ENCODE measurements around the gene ARHGAP45. TPM values are rescaled to one million over a fixed set of nuclear protein-coding genes. Genes with fewer than 3 reads are reported as not detected.

The ARHGAP45 gene
- total RNA-seq, 1 experiment from 2014 or later, result 45.3 TPM

DNA sequence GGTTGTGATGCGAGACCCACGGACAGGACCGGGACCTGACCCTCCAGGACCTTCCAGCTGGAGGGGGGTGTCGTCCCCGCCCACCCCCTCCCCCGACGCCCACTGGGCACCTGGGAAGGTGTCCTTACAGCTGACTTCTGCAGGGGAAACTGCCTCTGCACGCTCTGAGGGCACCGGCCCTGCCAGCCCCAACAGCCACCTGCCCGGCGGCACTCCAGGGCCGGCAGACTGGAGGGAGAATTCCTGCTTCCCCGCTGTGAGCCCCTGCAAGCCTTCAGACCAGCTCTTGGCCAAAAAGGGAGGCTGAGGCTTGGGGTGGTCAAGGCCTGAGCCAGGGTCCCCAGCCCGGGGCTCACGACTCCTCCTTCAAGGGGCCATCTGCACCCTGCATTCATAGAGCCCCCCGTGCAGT lies 39.3 kb upstream of the ARHGAP45 start:
- peak overlapping the region; percentile 95 for H3K4me3 ChIP-seq (ENCODE audit: low read length)
- TF ChIP-seq EZH2phosphoT487 (IDR thresholded peaks at IDR 0.05; ENCODE audit: borderline replicate concordance, low read length), result no peak
- TF ChIP-seq EZH2 (IDR thresholded peaks at IDR 0.05; ENCODE audit: low read length, unreplicated experiment), result no peak
- no peak for TF ChIP-seq CTCF (conservative IDR thresholded peaks at IDR 0.05; ENCODE audit: low read depth, low read length)
- H3K79me2 ChIP-seq (ENCODE audit: low read length), result peaks cover 37% of the 10 kb centered on the region
- no peak for DNase-seq
- peak overlapping the region; percentile 47; the same call in 1 of the 2 replicates for H3K9ac ChIP-seq (ENCODE audit: low read length)
- peak; percentile 8 for ATAC-seq
- H3K36me3 ChIP-seq (ENCODE audit: low read depth, low read length), result peaks cover 6% of the 10 kb centered on the region; the same call in 1 of the 2 replicates
- no peaks in the 10 kb centered on the region for H3K27me3 ChIP-seq (ENCODE audit: low read length)
- intact Hi-C loops (cut with micrococcal nuclease), result loop anchor here (5.0 kb wide), 1 partner anchor 75 kb away; the partner anchor contains the start of gene GPX4
- ChIA-PET CTCF (no interaction called here), POLR2A (ENCODE audit: unreplicated experiment) (no interaction called here)
- H3K4me1 ChIP-seq (ENCODE audit: insufficient read depth, low read length), result no peaks in the 10 kb centered on the region; the same call in 1 of the 2 replicates
- no peaks in the 10 kb centered on the region for H3K9me2 ChIP-seq (replicated peaks; ENCODE audit: low read length)
- peak overlapping the region; percentile 34; the same call in 1 of the 2 replicates for H3K27ac ChIP-seq (ENCODE audit: low read length)
- no peaks in the 10 kb centered on the region for H4K20me1 ChIP-seq (ENCODE audit: low read length)
- no peaks in the 10 kb centered on the region for H3F3A ChIP-seq (ENCODE audit: low read length, unreplicated experiment)
- H3K4me2 ChIP-seq (ENCODE audit: low read length), result peak overlapping the region; percentile 92
- H3K9me3 ChIP-seq (ENCODE audit: low read length), result no peaks in the 10 kb centered on the region
- TSS peak; percentile 29 for BruUV-seq (replicated peaks)
- H2AFZ ChIP-seq (ENCODE audit: low read length), result no peak overlapping the region

- Histone ChIP-seq H3K9me2 (replicated peaks; ENCODE audit: low read length) (no peaks in the 10 kb centered on the region), H3K9ac (ENCODE audit: low read length) (peak overlapping the region; percentile 72), H4K20me1 (ENCODE audit: low read length) (no peaks in the 10 kb centered on the region), H3K4me2 (ENCODE audit: low read length) (peak overlapping the region; percentile 92), H3K27ac (ENCODE audit: low read length) (peak overlapping the region; percentile 76), H3K4me1 (ENCODE audit: insufficient read depth, low read length) (no peaks in the 10 kb centered on the region; the same call in 1 of the 2 replicates), H3F3A (ENCODE audit: low read length, unreplicated experiment) (no peaks in the 10 kb centered on the region), H3K4me3 (ENCODE audit: low read length) (peak overlapping the region; percentile 95), H3K79me2 (ENCODE audit: low read length) (peaks cover 37% of the 10 kb centered on the region), H3K36me3 (ENCODE audit: low read depth, low read length) (peaks cover 6% of the 10 kb centered on the region; the same call in 1 of the 2 replicates), H3K9me3 (ENCODE audit: low read length) (no peaks in the 10 kb centered on the region), H3K27me3 (ENCODE audit: low read length) (no peaks in the 10 kb centered on the region), H2AFZ (ENCODE audit: low read length) (0 out of 2 replicates have a peak overlapping the region, but pooled peaks have one; percentile 72)
- ChIA-PET POLR2A (ENCODE audit: unreplicated experiment) (no interaction called here), CTCF (interaction anchor here (0.7 kb wide), 1 partner anchor 355 kb away, joined by 3 read pairs; no protein-coding TSS in a partner anchor)
- no peak for TF ChIP-seq CTCF (conservative IDR thresholded peaks at IDR 0.05; ENCODE audit: low read depth, low read length)
- TF ChIP-seq EZH2phosphoT487 (IDR thresholded peaks at IDR 0.05; ENCODE audit: borderline replicate concordance, low read length), result no peak
- TF ChIP-seq EZH2 (IDR thresholded peaks at IDR 0.05; ENCODE audit: low read length, unreplicated experiment), result no peak
- peak; percentile 65 for ATAC-seq
- peak; percentile 55 for DNase-seq
- no TSS peak for BruUV-seq (replicated peaks)
- intact Hi-C loops (cut with micrococcal nuclease), result loop anchor here (5.0 kb wide), 1 partner anchor 74 kb away; the partner anchor contains the start of gene GPX4
These were observed 38.7 kb upstream of the ARHGAP45 start for GRCh38 chr19:1028062-1028926.
